Lower lobe of right lung (tissue), 2 donors: ENCODE measurements around the gene ARHGAP8. TPM values are rescaled to one million over a fixed set of nuclear protein-coding genes. Genes with fewer than 3 reads are reported as not detected.

ENCODE experiments used
- ATAC-seq, 2 donors: fragments of 200-7000 bp; cut with Tn5 transposase; one replicate each; pipeline ENCODE4 v1.9.1; 2020 to 2022; ENCODE audit warnings: mild to moderate bottlenecking in 2 of 2, moderate library complexity in 2 of 2
- DNase-seq: peaks from one replicate; pipeline ENCODE4 v3.0.0-alpha.2; 2020
- H3K27ac ChIP-seq: fragments of 200-600 bp; one replicate; pipeline ENCODE4 v1.8.0; 2022
- H3K27me3 ChIP-seq: fragments of 200-600 bp; one replicate; pipeline ENCODE4 v1.8.0; 2022; ENCODE audit warnings: low read depth
- H3K36me3 ChIP-seq: fragments of 200-600 bp; one replicate; pipeline ENCODE4 v1.8.0; 2022; ENCODE audit warnings: mild to moderate bottlenecking
- H3K4me1 ChIP-seq: fragments of 200-600 bp; one replicate; pipeline ENCODE4 v1.8.0; 2022
- H3K4me3 ChIP-seq: fragments of 200-600 bp; one replicate; pipeline ENCODE4 v1.8.0; 2022; ENCODE audit warnings: mild to moderate bottlenecking
- H3K9me3 ChIP-seq: fragments of 200-600 bp; one replicate; pipeline ENCODE4 v1.8.0; 2022
- CTCF ChIP-seq: fragments of 200-600 bp; IDR thresholded peaks from one replicate; pipeline ENCODE4 v1.8.0; 2022; ENCODE audit warnings: antibody characterized with exemption, mild to moderate bottlenecking
- intact Hi-C: fragments of 100-400 bp; cut with DNase I; formaldehyde crosslinking; loops from one replicate; pipeline ENCODE4 v1.11.0; 2022
- total RNA-seq: library from RNA; stranded (reverse); fragmentation: NEBNext Ultra II Directional; extraction: Animal tissue kit (Norgen Biotek cat#: 25700); gene quantifications from one replicate; pipeline ENCODE4 v1.2.1, GENCODE V29; 2021
- donor health status: DM: no; HTN: yes; CAD: no; lungs with severe emphysema.

The ARHGAP8 gene
- total RNA-seq, 1 donor from 2014 or later = 18.2 TPM

DNA sequence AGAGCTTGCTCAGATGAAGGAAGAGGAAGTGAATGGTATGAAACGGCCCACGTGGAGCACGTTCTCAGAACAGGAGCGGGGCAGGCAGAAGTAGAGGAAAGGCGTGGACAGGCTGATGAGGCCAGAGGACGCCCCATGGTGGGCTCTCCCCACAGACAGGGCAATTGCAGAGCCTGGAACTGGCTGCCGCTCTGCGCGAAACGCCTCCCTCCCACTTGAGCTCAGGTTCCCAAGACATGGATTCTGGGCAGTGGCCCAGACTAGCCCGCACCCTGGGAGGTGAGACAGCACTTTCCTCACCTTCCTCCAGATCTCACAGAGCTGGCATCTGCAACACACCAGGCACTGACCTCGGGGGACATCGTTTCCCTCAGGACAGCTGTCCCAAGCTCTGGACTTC is 139.9 kb downstream of the ARHGAP8 start:
- Histone ChIP-seq H3K4me1 (no peaks in the 10 kb centered on the region), H3K4me3 (no peak overlapping the region), H3K9me3 (no peaks in the 10 kb centered on the region), H3K27me3 (no peaks in the 10 kb centered on the region), H3K36me3 (no peaks in the 10 kb centered on the region), H3K27ac (no peak overlapping the region)
- intact Hi-C loops = no loop called here
- no peak for DNase-seq
- TF ChIP-seq CTCF = no peak
- no peak for ATAC-seq

- Histone ChIP-seq H3K9me3 (no peaks in the 10 kb centered on the region), H3K27me3 (no peaks in the 10 kb centered on the region), H3K4me1 (no peaks in the 10 kb centered on the region), H3K36me3 (no peaks in the 10 kb centered on the region), H3K27ac (no peak overlapping the region), H3K4me3 (no peak overlapping the region)
- no peak for TF ChIP-seq CTCF
- intact Hi-C loops = no loop called here
- no peak for DNase-seq
- ATAC-seq = no peak
Measured at GRCh38 chr22:44892803-44893730, 140.7 kb downstream of the ARHGAP8 start.

GRCh38 chr22:44893731-44894080 is 141.3 kb downstream of the ARHGAP8 start:
- no peak for DNase-seq
- Histone ChIP-seq H3K36me3 (no peaks in the 10 kb centered on the region), H3K27ac (no peak overlapping the region), H3K4me3 (no peak overlapping the region), H3K27me3 (no peaks in the 10 kb centered on the region), H3K4me1 (no peaks in the 10 kb centered on the region), H3K9me3 (no peaks in the 10 kb centered on the region)
- ATAC-seq = no peak
- intact Hi-C loops = no loop called here
- TF ChIP-seq CTCF = no peak

DNA sequence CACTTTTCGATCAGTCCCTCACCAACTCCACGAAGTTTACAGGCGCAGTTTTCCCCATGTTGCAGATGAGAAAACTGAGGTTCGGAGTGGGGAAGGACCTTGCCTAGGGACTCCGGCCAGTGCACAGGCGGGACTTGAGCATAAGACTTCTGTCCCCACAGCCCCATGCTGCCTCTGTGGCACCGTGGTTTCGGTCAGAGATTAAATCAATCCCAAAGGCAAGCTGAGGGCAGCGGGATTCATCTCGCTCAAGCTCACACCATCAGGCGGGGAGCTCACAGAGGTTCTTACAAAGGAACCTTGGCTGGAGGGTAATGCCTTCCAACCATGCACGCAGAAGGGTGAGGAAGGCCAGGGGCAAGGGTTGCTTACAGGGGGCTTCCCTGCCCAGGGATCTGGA is 141.9 kb downstream of the ARHGAP8 start:
- Histone ChIP-seq H3K27me3 (no peaks in the 10 kb centered on the region), H3K27ac (no peak overlapping the region), H3K9me3 (no peaks in the 10 kb centered on the region), H3K4me3 (no peak overlapping the region), H3K36me3 (no peaks in the 10 kb centered on the region), H3K4me1 (no peaks in the 10 kb centered on the region)
- DNase-seq = no peak
- ATAC-seq = no peak
- intact Hi-C loops = no loop called here
- TF ChIP-seq CTCF = no peak

- no peak for ATAC-seq
- no peak overlapping the region for H3K4me3 ChIP-seq
- no peaks in the 10 kb centered on the region for H3K27me3 ChIP-seq
- intact Hi-C loops = no loop called here
- no peaks in the 10 kb centered on the region for H3K9me3 ChIP-seq
- no peak for DNase-seq
- no peak for TF ChIP-seq CTCF
- no peaks in the 10 kb centered on the region for H3K4me1 ChIP-seq
- no peaks in the 10 kb centered on the region for H3K36me3 ChIP-seq
- no peak overlapping the region for H3K27ac ChIP-seq
Measured at GRCh38 chr22:44894782-44895181, 142.4 kb downstream of the ARHGAP8 start.
